ENCODE results near the gene DIAPH3.

DIAPH3 gene

DNA sequence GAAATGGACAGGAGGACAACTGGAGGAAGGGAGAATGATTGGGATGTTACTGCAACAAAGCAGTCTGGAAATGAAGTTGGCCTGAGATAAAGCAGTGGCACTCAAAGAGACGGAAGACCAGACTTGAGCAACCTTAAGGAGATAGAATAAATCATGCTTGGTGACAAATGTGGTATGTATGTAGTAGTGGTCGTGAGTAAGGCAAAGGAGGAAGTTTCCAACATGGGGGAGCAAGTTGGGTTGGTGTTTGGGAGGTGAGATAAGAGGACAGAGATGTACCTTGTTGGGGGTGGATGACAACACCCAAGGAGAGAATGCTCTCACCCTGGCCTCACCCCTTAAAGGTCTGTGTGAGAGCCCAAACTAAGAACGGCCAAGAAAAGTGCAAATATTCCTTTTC, 420.5 kb downstream of the DIAPH3 start:
- in situ Hi-C loops (cut with MboI; ENCODE audit: low sequenced_read_pairs), result no loop called here

DNA sequence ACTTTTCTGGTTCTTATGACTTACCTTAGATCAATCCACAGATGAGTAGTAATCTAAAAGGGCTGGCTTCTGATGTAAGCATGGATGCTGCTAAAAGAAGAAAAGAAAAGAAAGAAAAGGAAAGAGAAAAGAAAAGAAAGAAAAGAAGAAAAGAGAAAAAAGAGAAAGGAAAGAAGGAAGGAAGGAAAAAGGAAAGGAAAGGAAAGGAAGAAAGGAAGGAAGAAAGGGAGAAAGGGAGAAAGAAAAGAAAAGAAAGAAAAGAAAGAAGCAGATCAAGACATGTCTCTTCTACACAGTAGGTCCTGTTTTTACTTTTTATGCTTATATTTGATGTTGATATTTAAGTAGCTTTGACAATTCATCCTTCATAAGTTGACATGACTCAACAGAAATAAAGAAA, 421.3 kb downstream of the DIAPH3 start:
- in situ Hi-C loops (cut with MboI; ENCODE audit: low sequenced_read_pairs), result no loop called here

DNA sequence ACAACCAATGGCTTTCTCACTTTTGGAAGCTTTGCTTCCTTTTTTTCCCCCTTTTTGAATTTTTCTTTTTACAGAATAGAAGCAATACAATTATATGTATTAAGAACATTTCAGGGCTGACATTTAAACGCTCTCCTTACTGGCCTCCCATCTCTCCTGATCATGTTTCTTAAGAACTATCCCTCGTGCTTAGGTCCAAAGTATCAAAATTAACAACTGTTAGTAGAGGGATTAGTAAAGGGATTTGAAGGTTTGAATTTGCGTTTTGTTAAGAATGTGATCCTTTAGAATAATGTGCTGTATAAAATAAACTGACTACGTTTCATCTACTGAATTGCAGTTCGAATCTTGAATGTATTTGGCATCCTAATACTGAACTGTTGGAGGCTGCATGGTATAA, 424.8 kb downstream of the DIAPH3 start:
- in situ Hi-C loops (cut with MboI; ENCODE audit: low sequenced_read_pairs), result no loop called here

DNA sequence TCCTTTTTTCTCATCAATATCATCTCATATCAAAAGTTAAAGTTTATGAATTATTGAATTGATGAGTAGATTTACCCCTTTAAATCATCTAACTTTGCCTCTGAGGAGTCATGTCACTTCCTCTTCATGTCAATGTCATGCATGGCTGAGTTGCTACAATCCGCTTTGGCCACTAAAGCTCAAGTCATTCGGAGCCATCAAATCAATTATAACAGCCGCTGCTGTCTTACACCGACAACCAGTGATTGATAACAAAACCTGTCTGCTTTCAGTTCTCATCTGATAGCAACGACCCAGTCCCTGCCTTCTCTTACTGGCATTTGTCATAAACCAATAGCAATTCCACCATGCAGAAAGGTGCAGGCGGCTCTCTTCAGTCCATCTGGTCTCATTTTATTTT, 429.3 kb downstream of the DIAPH3 start:
- in situ Hi-C loops (cut with MboI; ENCODE audit: low sequenced_read_pairs), result no loop called here

DNA sequence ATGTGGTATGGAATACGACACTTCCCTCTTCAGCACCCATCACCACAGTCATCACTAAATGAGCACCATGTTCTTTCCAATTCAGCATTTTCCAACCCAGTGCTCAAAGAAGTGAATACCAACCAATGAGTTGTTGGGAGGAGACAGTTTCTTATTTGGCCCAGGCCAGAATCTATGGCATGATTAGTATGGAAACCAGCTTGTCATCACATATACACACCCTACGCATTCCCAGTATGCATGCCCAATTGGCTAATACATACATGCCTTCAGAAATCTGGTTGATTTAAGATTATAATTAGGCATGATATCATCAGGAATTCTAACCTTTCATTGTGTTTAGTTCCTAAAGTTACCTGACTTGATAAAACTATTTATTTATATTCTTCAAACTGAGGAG, 430.0 kb downstream of the DIAPH3 start:
- in situ Hi-C loops (cut with MboI; ENCODE audit: low sequenced_read_pairs), result no loop called here

DNA sequence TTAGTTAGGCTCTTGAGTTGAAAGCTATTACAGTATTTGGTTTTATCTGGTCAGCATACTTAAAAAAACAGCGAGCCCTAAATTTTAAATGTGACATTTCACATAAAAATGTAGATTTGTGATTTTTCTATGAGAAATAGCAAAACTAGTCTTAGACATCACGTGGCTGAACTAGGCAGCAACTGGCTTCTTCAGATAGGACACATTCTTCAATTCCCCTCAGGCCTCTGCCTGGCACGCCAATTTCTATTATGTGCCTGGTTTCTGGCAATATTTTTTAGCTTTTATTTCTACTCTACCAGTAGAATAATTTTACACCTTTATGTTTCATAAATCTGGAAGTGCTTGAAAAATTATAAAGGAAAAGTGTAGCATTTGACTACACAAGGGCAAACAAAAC, 433.7 kb downstream of the DIAPH3 start:
- in situ Hi-C loops (cut with MboI; ENCODE audit: low sequenced_read_pairs), result no loop called here

DNA sequence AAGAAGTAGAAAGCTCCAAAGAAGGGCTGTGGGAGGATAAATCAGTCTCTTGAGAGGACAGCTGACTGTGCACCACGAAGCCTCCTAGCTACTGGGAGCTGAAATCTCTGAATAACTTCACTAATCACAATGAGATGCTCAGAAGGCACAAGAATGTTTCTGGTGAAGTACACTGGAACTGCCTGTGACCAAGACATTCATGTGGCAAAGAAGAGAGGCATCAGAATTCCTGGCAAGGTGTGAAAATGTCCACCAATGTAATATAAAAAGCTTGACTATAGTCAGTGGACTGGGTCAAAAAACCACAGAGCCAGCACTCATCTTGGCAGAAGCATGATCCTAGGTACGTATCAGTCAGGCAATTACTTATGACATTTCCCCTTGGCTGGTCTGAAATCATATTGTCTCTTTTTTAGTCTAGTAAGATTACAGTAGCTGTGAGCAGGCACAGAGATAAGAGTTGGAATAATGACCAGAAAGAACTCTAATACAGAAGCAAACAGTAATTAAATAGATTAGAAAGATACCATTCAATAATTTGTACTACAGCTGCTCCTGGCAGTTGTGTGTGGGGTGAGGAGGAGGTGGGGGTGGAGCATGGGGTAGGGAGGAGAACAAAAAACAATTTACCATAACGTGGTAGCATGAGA, 434.7 kb downstream of the DIAPH3 start:
- in situ Hi-C loops (cut with MboI; ENCODE audit: low sequenced_read_pairs), result no loop called here

DNA sequence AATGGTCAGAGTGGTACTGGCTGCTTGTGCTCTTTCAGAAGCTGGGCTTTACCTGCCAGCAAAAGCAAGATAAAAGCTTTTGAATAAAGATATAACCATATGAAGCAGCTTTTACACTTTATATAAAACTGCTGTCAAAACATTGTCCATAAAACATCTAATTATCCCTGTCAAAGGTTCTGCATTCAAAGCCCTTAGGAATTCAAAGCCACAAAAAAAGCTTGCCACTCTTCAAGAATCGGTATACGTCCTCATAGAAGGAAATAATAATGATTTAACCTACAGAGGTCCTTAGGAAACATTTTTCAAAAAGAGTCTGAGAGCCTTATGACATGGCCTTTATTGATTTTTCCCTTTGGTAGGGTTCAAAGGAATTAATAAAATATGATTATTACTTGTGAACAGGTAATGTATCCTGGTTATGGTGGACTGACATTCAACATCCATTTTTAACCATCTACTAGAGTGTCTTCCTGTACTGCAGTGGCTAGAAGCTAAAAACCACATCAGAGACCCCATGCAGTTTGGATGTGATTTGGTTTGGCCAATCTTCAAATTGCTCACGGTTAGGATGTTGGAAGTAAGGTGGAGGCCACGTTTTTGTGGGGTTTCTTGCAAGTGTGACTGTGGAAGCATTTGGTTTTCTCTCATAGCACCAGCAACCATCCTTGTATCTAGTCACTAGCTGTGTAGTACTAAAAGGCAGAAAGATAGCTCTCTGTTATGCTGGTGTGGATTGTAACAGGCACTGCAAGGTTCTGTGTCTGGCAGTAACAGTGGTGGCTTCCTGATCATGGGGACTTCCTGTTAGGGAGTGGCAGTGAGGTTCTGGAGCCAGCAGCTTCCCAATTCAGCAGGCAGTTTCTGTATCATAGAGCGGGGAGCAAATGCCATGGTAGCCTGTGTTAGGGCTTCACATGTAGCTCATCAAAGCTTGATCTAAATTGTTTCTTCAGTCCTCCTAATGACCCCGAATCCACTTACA, 441.5 kb downstream of the DIAPH3 start:
- in situ Hi-C loops (cut with MboI; ENCODE audit: low sequenced_read_pairs), result no loop called here

DNA sequence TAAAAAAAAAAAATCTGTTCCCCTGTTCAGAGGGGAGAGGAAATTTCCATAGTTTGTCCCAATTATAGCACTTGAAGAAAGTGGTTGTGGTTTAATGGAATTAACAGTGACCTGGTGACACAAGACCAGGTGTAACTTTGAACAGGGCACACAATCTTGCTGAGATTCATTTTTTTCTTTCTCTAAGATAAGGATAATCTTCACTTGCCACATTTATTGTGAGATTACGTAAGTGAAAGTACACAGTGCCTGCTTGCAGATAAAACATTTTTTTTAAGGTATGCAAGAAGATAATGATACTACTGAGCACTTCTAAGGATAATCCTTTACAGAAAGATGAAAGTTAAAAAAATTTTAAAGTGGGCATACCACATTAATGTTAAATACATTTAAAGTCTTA, 448.1 kb downstream of the DIAPH3 start:
- in situ Hi-C loops (cut with MboI; ENCODE audit: low sequenced_read_pairs), result no loop called here

DNA sequence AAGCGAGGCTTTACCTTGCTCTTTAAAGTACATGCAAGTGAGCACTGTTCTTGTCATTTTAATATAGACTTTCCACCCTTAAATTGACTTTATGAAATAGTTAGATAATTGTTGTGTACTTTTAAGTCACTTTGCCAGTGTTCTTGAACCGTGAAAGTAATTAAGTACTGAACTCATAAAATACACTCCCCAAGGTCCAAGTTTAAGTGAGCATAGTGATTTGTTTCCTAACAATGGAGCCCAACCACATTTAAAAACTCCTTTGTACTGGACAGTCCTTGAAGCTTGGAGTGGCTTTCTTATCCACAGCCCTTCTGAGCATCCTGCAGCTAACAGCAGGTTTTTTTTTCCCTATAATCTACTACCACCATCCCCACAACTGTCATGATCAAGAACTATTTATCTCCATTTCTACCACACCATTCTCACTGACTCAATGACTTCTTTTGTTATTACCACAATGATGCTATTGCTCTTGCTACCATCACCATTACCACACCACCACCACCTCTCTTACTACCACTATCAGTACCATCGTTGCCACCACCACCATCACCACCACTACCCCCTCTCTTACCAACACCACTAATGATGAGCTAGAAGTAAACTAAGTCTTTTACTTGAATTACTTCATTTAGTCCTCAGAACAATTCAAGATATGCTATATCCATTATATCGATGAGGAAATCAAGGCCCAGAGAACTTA, 452.6 kb downstream of the DIAPH3 start:
- in situ Hi-C loops (cut with MboI; ENCODE audit: low sequenced_read_pairs), result no loop called here

DNA sequence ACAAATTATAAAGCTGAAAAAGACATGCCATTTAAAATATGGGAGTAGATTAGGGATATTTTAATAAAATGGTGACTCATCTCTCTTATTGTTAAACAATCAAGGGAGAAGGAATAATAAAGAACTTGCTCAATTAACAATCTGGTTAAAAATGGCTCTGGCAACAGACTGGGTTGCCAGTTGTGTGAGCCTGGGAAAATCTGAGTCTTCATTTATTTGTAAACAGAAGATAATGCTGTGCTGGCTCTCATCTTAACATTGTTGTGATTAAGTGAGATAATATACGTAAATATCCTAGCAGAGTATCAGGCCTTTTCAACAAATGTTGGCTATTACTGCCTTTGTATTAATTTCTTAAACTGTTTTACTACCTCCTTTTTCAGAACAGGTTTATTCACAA, 453.3 kb downstream of the DIAPH3 start:
- in situ Hi-C loops (cut with MboI; ENCODE audit: low sequenced_read_pairs), result no loop called here

DNA sequence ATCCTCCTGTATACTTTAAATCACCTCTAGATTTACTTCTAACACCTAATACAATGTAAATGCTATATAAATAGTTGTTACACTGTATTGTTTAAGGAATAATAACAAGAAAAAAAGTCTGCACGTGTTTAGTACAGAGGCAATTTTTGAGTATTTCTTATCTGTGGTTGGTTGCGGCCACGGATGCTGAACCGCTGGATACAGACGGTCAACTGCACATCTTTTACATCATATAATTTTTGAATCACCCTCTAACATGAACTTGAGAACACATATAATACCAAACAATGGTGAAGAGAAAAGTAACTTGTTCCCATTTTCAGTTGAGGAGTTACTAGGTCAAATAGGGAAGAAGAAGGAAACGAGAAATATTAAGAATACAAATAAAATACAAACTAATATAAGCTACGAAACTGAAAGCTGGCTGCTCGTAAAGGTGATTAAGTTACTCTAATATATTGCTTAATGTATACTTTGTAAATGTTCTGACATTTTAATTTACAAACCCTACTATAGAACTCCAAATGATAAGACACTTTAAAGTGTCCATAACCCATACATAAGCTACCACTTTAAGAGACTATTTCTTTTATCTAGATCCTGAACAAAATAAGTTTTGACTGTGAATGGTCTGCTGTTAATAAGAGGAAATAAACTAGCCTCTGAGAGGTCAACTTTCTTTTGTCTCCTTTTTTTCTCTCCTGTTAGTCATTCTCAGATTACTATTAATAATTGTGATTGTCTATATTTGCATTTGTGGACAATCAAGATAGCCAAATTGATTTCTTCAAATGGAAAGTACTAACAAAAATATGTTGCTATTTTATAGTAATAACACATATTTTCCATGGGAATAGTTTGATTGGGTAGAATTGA, 457.4 kb downstream of the DIAPH3 start:
- in situ Hi-C loops (cut with MboI; ENCODE audit: low sequenced_read_pairs), result no loop called here

DNA sequence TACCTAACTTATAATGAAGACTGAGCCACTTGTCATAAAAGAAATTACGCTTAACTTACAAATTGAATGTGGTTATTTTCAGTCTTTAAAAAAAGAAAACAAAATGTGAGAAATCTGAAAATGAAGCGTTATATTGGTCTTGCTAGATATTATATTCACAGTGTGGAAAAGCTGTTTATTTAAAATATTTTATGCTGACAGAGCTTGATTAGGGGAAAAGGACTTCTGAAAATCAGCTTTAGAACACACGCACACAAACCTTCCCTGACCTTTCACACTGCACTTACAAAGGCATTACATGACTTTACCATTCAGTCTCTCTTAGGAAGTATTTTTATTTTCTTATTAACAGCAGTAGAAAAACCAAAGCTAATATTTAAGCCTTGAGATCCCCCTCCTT, 461.5 kb downstream of the DIAPH3 start:
- in situ Hi-C loops (cut with MboI; ENCODE audit: low sequenced_read_pairs), result no loop called here

DNA sequence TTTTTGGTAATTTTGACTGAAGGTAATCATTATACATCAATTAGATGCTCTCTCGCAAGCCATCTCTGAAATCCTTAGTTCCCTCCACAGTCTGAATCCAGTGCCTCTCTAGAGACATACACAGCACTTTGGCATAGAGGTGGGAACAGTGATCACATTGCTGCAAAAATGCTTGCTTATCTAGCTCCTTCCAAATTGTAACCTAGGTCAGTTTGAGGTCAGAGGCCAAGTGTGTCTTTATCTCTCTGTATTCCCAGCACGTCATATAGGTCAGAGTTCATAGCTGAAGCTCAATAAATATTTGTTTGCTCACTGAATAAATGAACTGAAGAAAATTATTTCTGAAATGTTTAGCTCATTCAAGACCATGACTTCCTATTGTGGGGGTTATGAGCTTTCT, 462.5 kb downstream of the DIAPH3 start:
- in situ Hi-C loops (cut with MboI; ENCODE audit: low sequenced_read_pairs), result no loop called here

DNA sequence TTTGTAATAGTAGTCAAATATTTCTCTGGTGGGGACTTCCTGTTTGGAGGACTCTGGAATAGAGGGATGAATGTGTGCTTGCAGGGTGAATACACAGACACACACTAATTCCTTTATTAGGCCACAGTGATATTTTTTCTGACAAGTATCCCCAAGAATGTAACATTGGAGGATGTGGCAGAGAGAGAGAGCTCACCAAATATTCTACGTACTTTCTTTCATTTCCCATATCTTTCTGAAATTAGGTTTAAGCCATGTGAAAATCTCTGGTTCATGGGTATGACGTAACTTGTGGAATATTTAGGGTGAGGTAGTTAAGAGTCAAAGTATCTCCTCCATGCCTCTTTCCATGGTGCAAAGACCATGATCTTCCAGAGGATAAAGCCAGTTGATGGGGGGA, 463.4 kb downstream of the DIAPH3 start:
- in situ Hi-C loops (cut with MboI; ENCODE audit: low sequenced_read_pairs), result no loop called here

DNA sequence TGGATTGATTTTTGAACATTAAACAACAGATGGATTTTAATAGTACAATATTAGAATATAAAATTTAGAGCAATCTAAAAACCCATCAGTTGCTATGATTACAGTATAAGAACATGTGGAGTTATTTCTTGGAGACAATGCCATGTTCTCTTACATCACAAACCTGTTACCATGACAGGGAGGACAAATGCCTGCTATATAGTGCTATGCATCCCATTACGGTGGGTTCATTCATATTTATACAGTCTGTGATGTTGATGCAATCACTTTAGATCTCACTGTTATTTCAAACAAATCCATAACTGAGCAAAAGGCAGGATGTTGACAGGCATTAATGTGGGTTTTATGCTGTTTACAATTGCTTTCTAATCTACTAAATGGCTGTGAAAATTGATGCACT, 467.5 kb downstream of the DIAPH3 start:
- in situ Hi-C loops (cut with MboI; ENCODE audit: low sequenced_read_pairs), result loop anchor here (25.0 kb wide), 1 partner anchor 641 kb away; no protein-coding TSS in a partner anchor

DNA sequence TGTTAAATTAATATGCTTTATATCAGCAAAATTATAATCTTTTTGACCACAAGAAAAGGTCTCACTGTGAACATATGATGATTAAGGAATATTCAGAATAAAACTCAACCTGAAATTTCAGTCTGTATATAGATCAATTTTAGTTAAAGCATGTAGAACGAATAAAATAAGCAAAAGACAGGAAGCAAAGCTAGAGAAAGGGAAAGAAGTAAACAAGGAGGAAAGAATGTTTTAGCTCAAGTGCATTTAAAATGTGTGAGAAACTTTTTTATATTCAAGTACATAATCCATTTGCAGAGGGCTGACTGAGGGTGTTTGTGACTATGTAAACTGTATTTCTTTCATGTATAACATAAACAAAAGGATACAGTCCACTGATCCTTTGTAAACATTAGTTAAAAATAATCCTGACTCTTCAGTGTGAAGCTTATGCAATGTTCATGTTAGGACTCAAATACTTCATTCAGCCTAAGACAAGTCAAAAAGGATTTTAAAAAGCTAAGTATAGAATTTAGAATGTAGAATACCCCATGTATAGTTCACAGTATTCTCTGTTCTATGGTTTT, 472.1 kb downstream of the DIAPH3 start:
- in situ Hi-C loops (cut with MboI; ENCODE audit: low sequenced_read_pairs), result loop anchor here (25.0 kb wide), 1 partner anchor 646 kb away; no protein-coding TSS in a partner anchor

DNA sequence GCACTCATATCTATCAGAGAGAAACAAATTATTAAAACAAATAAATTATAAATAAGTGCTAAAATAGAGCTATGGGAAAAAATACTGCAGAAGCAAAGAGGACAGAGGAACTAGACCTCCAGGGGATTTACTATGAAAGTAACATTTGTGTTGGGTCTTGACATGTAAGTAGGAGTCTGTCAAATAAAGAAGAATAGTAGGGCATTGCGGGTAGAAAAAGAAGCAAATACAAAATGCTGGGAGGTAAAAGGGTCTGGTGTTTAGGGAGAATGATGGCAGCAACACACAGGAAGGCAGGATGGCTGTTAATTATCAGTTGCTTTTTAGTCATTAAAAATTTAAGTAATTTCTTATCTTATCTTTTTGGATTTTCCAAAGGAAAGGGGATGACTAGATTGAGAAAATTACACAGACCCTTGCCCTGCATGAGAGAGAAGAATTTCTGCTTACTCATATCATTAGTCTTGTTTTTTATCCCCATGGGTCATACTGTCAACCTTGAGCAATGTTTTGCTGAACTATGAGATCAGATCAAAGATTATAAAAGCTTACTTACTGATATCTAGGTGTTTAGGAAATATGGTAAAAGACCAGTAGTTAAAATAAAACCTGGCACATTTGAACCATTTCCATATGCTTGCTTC, 472.7 kb downstream of the DIAPH3 start:
- in situ Hi-C loops (cut with MboI; ENCODE audit: low sequenced_read_pairs), result loop anchor here (25.0 kb wide), 1 partner anchor 646 kb away; no protein-coding TSS in a partner anchor

DNA sequence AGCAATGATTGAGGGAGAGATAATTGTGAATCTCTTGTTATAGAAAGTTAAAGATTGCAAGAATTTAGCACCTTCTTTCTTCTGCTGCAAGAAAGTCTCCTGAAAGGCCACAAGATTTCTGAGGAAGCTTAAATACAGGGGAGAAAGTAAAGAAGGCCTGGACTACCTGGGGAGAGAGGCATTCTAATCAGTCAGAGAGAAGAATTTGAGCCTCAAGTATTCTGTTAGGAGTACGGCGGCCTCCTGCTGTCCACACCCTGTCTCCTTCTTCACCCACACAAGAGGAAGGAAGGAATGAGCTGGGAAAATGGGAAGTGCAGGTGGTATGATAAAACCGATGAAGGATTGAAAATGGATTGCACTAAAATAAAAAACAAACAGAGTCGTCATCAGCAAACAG, 474.7 kb downstream of the DIAPH3 start:
- in situ Hi-C loops (cut with MboI; ENCODE audit: low sequenced_read_pairs), result loop anchor here (25.0 kb wide), 1 partner anchor 648 kb away; no protein-coding TSS in a partner anchor

Data from HL-60/S4 treated with retinoic acid at 250 ng/mL for 4 days and 3 days (cell line).